Liver (tissue), 9 donors: ENCODE results near the gene NDUFS3. TPM values are rescaled to one million over a fixed set of nuclear protein-coding genes. Genes with fewer than 3 reads are reported as not detected.

Experiments
- DNase-seq: peaks from one replicate; pipeline ENCODE4 v3.0.0-alpha.2; 2017; ENCODE audit warnings: low spot score
- H3K27ac ChIP-seq, 2 donors: one replicate each; pipeline ENCODE4 v1.7.0; 2013; ENCODE audit warnings: inconsistent platforms in 2 of 2, low read length in 2 of 2, control low read depth in 1 of 2, low read depth in 1 of 2, mild to moderate bottlenecking in 1 of 2
- H3K27me3 ChIP-seq, 4 donors: one replicate each; pipeline versions ENCODE4 v1.6.1 to v1.7.0; 2013; ENCODE audit warnings: low read length in 3 of 4, inconsistent platforms in 1 of 4, mild to moderate bottlenecking in 1 of 4, moderate library complexity in 1 of 4; ENCODE audit not compliant: control insufficient read depth in 4 of 4, insufficient read depth in 4 of 4
- H3K36me3 ChIP-seq, 4 donors: one replicate each; pipeline versions ENCODE4 v1.6.1 to v1.7.0; 2013; ENCODE audit warnings: low read length in 3 of 4, mild to moderate bottlenecking in 3 of 4, low read depth in 1 of 4, moderate library complexity in 1 of 4; ENCODE audit not compliant: control insufficient read depth in 4 of 4, insufficient read depth in 3 of 4
- H3K4me1 ChIP-seq, 4 donors: one replicate each; pipeline versions ENCODE4 v1.6.1 to v1.7.0; 2013; ENCODE audit warnings: low read length in 3 of 4, mild to moderate bottlenecking in 3 of 4, moderate library complexity in 1 of 4; ENCODE audit not compliant: control insufficient read depth in 4 of 4, insufficient read depth in 4 of 4
- H3K4me3 ChIP-seq, 3 donors: one replicate each; pipeline versions ENCODE4 v1.6.1 to v1.7.0; 2013; ENCODE audit warnings: low read length in 3 of 3, control low read depth in 1 of 3, low read depth in 1 of 3, mild to moderate bottlenecking in 1 of 3
- H3K9ac ChIP-seq, 2 donors: one replicate each; pipeline ENCODE4 v1.7.0; 2013; ENCODE audit warnings: low read length in 2 of 2, mild to moderate bottlenecking in 2 of 2, moderate library complexity in 2 of 2, control low read depth in 1 of 2, low read depth in 1 of 2
- H3K9me3 ChIP-seq, 4 donors: one replicate each; pipeline versions ENCODE4 v1.6.1 to v1.7.0; 2013; ENCODE audit warnings: low read length in 3 of 4; ENCODE audit not compliant: control insufficient read depth in 4 of 4
- EGR1 ChIP-seq, 2 donors: IDR thresholded peaks; 2 replicates each; pipeline ENCODE4 v1.6.1; 2016 to 2018; ENCODE audit warnings: antibody characterized with exemption in 2 of 2, low read depth in 2 of 2
- GABPA ChIP-seq, 2 donors: IDR thresholded peaks in 1 of 2; conservative IDR thresholded peaks in 1 of 2; 2 replicates each; pipeline ENCODE4 v1.6.1; 2016; ENCODE audit warnings: antibody characterized with exemption in 2 of 2, mild to moderate bottlenecking in 1 of 2, moderate library complexity in 1 of 2
- HNF4A ChIP-seq, 2 donors: conservative IDR thresholded peaks; 2 replicates each; pipeline ENCODE4 v1.6.1; 2016; ENCODE audit warnings: antibody characterized with exemption in 2 of 2, mild to moderate bottlenecking in 2 of 2
- HNF4G ChIP-seq: IDR thresholded peaks from 2 replicates; pipeline ENCODE4 v1.6.1; 2016; ENCODE audit warnings: antibody characterized with exemption
- JUND ChIP-seq, 2 donors: IDR thresholded peaks; 2 replicates each; pipeline ENCODE4 v1.6.1; 2016; ENCODE audit warnings: antibody characterized with exemption in 2 of 2
- RAD21 ChIP-seq, 2 donors: IDR thresholded peaks; 2 replicates each; pipeline ENCODE4 v1.6.1; 2016; ENCODE audit warnings: antibody characterized with exemption in 2 of 2, mild to moderate bottlenecking in 2 of 2
- RXRA ChIP-seq, 2 donors: IDR thresholded peaks; 2 replicates each; pipeline ENCODE4 v1.6.1; 2017 to 2018; ENCODE audit warnings: antibody characterized with exemption in 2 of 2, mild to moderate bottlenecking in 1 of 2
- SP1 ChIP-seq: IDR thresholded peaks from 2 replicates; pipeline ENCODE4 v1.6.1; 2018; ENCODE audit warnings: antibody characterized with exemption, mild to moderate bottlenecking
- TAF1 ChIP-seq: conservative IDR thresholded peaks from 2 replicates; pipeline ENCODE4 v1.6.1; 2016; ENCODE audit warnings: antibody characterized with exemption, mild to moderate bottlenecking
- WGBS: extraction: QIAGEN DNeasy Blood & Tissue Kit; methylation state at CpG from one replicate; pipeline ENCODE4 v1.1.7; 2013; 5-methylcytosine and 5-hydroxymethylcytosine counted together
- polyA plus RNA-seq, 2 donors: library from polyadenylated mRNA; stranded (reverse) in 1 of 2; unstranded in 1 of 2; fragments of 200-250 nt in 1 of 2; fragments of >200 nt in 1 of 2; fragmentation: Nextera tagmentation in 1 of 2; extraction: Ambion mirVana in 1 of 2; gene quantifications; one replicate each; pipeline versions ENCODE4 v1.2.1 to v1.2.3, GENCODE V29; 2013 to 2015
- total RNA-seq, 2 donors: library from RNA; depleted of rRNA; stranded (reverse); fragments of >200 nt; gene quantifications; one replicate each; pipeline ENCODE4 v1.2.3, GENCODE V29; 2014
- TF ChIP-seq, protein P1 (sequence below): IDR thresholded peaks from 2 replicates; pipeline ENCODE4 v1.6.1; 2016; ENCODE audit warnings: antibody characterized with exemption
- TF ChIP-seq, protein P2 (sequence below): IDR thresholded peaks from 2 replicates; pipeline ENCODE4 v1.6.1; 2016; ENCODE audit warnings: antibody characterized with exemption, mild to moderate bottlenecking
- TF ChIP-seq, protein P3 (sequence below): fragments of 150-350 bp; IDR thresholded peaks from 2 replicates; pipeline ENCODE4 v1.5.1; 2017; ENCODE audit warnings: improper control_type of control experiment, low read depth, low read length; ENCODE audit not compliant: missing input control
- TF ChIP-seq, protein P4 (sequence below): IDR thresholded peaks from 2 replicates; pipeline ENCODE4 v1.6.1; 2016; ENCODE audit warnings: antibody characterized with exemption
- donor health status: healthy.
- donor health status: healthy.
- donor health status: healthy.
- donor health status: healthy.
- donor health status: healthy.

NDUFS3 gene
- total and polyA plus RNA-seq, 4 donors, result 43.8 to 101 (median 67.8) TPM

DNA sequence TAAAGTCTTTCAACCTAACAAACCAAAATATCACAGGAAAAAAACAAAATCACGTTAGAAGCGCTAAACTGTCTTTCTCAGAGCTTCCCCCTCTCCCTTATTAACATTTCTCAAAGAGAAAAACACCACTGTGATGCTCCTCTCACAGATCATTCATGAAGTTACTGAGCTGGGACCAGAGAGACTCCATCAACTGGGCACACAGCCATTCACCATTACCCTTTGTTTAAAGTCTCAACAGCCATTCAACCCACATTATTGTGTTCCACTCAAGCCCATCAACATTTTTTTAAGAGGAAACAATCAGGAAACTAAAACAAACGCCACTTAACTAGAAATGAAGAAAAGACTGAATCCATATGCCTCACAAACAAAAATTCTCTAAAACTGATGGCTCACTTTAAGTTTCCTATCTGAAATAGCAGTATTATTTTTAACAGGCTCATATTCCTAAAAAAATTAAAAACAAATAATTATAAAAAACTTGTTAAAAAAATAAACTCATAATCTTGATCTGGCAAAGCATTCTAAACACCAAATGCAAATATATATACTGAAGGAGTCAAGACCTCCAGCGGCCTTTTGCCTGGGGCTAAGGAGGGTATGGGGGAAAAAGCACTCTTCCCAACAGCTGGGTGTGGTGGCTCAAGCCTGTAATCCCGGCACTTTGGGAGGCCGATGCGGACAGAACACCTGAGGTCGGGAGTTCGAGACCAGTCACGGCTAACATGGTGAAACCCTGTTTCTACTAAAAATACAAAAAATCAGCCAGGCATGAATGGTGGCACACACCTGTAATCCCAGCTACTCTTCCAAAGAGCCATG, 39.9 kb upstream of the NDUFS3 start:
- Histone ChIP-seq H3K36me3 (no peaks in the 10 kb centered on the region), H3K4me3 (no peak overlapping the region), H3K9me3 (no peaks in the 10 kb centered on the region), H3K4me1 (peaks cover 5 to 23% (median 18%) of the 10 kb centered on the region in 4 donors), H3K27me3 (no peaks in the 10 kb centered on the region), H3K9ac (no peak overlapping the region), H3K27ac (no peak overlapping the region)
- TF ChIP-seq TAF1 (no peak), RXRA (IDR thresholded peaks at IDR 0.05) (no peak), HNF4G (no peak), RAD21 (IDR thresholded peaks at IDR 0.05) (no peak), HNF4A (conservative IDR thresholded peaks at IDR 0.05) (no peak), EGR1 (IDR thresholded peaks at IDR 0.05; ENCODE audit: low read depth in 2 of 2) (no peak), JUND (IDR thresholded peaks at IDR 0.05) (no peak), SP1 (no peak), GABPA (IDR thresholded peaks at IDR 0.05 in 1 of 2, conservative IDR thresholded peaks at IDR 0.05 in 1 of 2) (no peak)
- TF ChIP-seq, protein P1, sequence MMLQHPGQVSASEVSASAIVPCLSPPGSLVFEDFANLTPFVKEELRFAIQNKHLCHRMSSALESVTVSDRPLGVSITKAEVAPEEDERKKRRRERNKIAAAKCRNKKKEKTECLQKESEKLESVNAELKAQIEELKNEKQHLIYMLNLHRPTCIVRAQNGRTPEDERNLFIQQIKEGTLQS, result no peak
- TF ChIP-seq, protein P2, sequence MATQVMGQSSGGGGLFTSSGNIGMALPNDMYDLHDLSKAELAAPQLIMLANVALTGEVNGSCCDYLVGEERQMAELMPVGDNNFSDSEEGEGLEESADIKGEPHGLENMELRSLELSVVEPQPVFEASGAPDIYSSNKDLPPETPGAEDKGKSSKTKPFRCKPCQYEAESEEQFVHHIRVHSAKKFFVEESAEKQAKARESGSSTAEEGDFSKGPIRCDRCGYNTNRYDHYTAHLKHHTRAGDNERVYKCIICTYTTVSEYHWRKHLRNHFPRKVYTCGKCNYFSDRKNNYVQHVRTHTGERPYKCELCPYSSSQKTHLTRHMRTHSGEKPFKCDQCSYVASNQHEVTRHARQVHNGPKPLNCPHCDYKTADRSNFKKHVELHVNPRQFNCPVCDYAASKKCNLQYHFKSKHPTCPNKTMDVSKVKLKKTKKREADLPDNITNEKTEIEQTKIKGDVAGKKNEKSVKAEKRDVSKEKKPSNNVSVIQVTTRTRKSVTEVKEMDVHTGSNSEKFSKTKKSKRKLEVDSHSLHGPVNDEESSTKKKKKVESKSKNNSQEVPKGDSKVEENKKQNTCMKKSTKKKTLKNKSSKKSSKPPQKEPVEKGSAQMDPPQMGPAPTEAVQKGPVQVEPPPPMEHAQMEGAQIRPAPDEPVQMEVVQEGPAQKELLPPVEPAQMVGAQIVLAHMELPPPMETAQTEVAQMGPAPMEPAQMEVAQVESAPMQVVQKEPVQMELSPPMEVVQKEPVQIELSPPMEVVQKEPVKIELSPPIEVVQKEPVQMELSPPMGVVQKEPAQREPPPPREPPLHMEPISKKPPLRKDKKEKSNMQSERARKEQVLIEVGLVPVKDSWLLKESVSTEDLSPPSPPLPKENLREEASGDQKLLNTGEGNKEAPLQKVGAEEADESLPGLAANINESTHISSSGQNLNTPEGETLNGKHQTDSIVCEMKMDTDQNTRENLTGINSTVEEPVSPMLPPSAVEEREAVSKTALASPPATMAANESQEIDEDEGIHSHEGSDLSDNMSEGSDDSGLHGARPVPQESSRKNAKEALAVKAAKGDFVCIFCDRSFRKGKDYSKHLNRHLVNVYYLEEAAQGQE, result no peak
- TF ChIP-seq, protein P3, sequence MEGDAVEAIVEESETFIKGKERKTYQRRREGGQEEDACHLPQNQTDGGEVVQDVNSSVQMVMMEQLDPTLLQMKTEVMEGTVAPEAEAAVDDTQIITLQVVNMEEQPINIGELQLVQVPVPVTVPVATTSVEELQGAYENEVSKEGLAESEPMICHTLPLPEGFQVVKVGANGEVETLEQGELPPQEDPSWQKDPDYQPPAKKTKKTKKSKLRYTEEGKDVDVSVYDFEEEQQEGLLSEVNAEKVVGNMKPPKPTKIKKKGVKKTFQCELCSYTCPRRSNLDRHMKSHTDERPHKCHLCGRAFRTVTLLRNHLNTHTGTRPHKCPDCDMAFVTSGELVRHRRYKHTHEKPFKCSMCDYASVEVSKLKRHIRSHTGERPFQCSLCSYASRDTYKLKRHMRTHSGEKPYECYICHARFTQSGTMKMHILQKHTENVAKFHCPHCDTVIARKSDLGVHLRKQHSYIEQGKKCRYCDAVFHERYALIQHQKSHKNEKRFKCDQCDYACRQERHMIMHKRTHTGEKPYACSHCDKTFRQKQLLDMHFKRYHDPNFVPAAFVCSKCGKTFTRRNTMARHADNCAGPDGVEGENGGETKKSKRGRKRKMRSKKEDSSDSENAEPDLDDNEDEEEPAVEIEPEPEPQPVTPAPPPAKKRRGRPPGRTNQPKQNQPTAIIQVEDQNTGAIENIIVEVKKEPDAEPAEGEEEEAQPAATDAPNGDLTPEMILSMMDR, result no peak
- TF ChIP-seq, protein P4, sequence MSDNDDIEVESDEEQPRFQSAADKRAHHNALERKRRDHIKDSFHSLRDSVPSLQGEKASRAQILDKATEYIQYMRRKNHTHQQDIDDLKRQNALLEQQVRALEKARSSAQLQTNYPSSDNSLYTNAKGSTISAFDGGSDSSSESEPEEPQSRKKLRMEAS, result no peak
- DNase-seq, result no peak
- 84% methylated on average over 10 of the region's 10 CpGs for WGBS

DNA sequence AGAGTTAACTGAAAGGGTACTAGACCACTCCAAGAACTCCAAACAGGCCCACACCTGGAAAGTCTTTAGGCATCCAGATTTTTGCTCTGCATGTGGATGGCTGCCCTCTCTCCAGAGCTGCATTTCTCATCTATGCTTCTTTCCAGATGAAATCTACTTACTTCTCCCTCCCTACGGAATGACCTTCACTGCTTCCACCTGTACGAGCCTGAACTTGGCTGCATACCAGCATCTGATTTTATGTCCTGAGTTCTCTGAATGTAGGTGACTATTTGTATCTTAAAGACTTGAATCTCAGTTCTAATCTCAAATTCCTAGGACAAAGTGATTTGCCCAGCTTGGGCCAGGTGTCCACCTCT, 39.2 kb upstream of the NDUFS3 start:
- Histone ChIP-seq H3K27ac (no peak overlapping the region), H3K36me3 (no peaks in the 10 kb centered on the region), H3K9me3 (no peaks in the 10 kb centered on the region), H3K4me3 (no peak overlapping the region), H3K27me3 (no peaks in the 10 kb centered on the region), H3K9ac (no peak overlapping the region), H3K4me1 (peaks cover 6 to 28% (median 18%) of the 10 kb centered on the region in 4 donors)
- WGBS, result 23% methylated on average over 2 of the region's 2 CpGs
- DNase-seq, result no peak
- no peak for TF ChIP-seq JUND (IDR thresholded peaks at IDR 0.05)
